HG03108 (cell line): Measurements from ENCODE around the gene FBLN7.

Experiments used
- ATAC-seq: cut with Tn5 transposase; IDR thresholded peaks from one replicate; pipeline ENCODE4 v1.9.1; 2021; ENCODE audit warnings: moderate library complexity; ENCODE audit not compliant: unreplicated experiment

The FBLN7 gene

GRCh38 chr2:112229348-112229747, 91.2 kb downstream of the FBLN7 start:
- ATAC-seq: no peak

GRCh38 chr2:112230371-112230770, 92.2 kb downstream of the FBLN7 start:
- ATAC-seq: no peak
